A673 (cell line): ENCODE data around the gene LRRC43. TPM values are rescaled to one million over a fixed set of nuclear protein-coding genes. Genes with fewer than 3 reads are reported as not detected.
"Not testable (repeated sequence)": the region's sequence is repeated elsewhere in the genome, so short reads cannot be mapped to it uniquely, and the experiment has no call there.

Experiments used
- BruUV-seq: library from RNA; stranded (reverse); fragments of 400-500 nt; replicated peaks from 2 replicates; lab custom pipeline; 2021; lab: Mats Ljungman, UMichigan
- CTCF ChIA-PET: fragments of 300-600 bp; sonication (Branson Sonifier 250); formaldehyde crosslinking; loops from one replicate; lab custom pipeline; 2022; ENCODE audit warnings: antibody characterized with exemption; lab: Charles Lee
- POLR2A ChIA-PET: fragments of 300-600 bp; sonication (Branson Sonifier 250); formaldehyde crosslinking; loops from one replicate; lab custom pipeline; 2022; ENCODE audit warnings: antibody characterized with exemption; ENCODE audit not compliant: low non-redundant PET; lab: Charles Lee
- DNase-seq: peaks from one replicate; pipeline ENCODE4 v3.0.0-alpha.2; 2015; ENCODE audit warnings: low spot score
- H3K27ac ChIP-seq: fragments of 200-600 bp; sonication (generic); 2 replicates; pipeline ENCODE4 v1.5.1; 2016; ENCODE audit warnings: mixed run types, low read depth, mild to moderate bottlenecking, mixed read lengths, antibody characterized with exemption, low read length; ENCODE audit not compliant: poor library complexity, severe bottlenecking
- H3K27me3 ChIP-seq: fragments of 200-600 bp; sonication (generic); replicated peaks from 2 replicates; pipeline ENCODE4 v1.6.1; 2017; ENCODE audit warnings: mixed run types, low read depth, mild to moderate bottlenecking, mixed read lengths, antibody characterized with exemption, low read length; ENCODE audit not compliant: insufficient read depth, poor library complexity
- H3K36me3 ChIP-seq: fragments of 200-600 bp; sonication (generic); 2 replicates; pipeline ENCODE4 v1.6.1; 2016; ENCODE audit warnings: mixed run types, mild to moderate bottlenecking, mixed read lengths, antibody characterized with exemption, low read length; ENCODE audit not compliant: insufficient read depth, poor library complexity, severe bottlenecking
- H3K4me1 ChIP-seq: fragments of 200-600 bp; sonication (generic); 2 replicates; pipeline ENCODE4 v1.6.1; 2017; ENCODE audit warnings: mixed run types, mild to moderate bottlenecking, mixed read lengths, antibody characterized with exemption, low read length; ENCODE audit not compliant: insufficient read depth, poor library complexity, severe bottlenecking
- H3K4me3 ChIP-seq: fragments of 200-600 bp; sonication (generic); 2 replicates; pipeline ENCODE4 v1.5.1; 2016; ENCODE audit warnings: low read depth, mixed run types, mild to moderate bottlenecking, mixed read lengths, low read length; ENCODE audit not compliant: poor library complexity, severe bottlenecking
- H3K9me3 ChIP-seq: fragments of 200-600 bp; sonication (generic); 2 replicates; pipeline ENCODE4 v1.6.1; 2016; ENCODE audit warnings: mixed run types, low read depth, mild to moderate bottlenecking, mixed read lengths, antibody characterized with exemption, low read length; ENCODE audit not compliant: poor library complexity, severe bottlenecking
- CTCF ChIP-seq: fragments of 300-800, 200-600 bp; sonication (generic); conservative IDR thresholded peaks from 2 replicates; pipeline ENCODE4 v1.5.1; 2017; ENCODE audit warnings: low read depth, mild to moderate bottlenecking, antibody characterized with exemption, low read length, moderate library complexity, mixed read lengths
- EZH2 ChIP-seq: fragments of 200-600 bp; sonication (generic); IDR thresholded peaks from 2 replicates; pipeline ENCODE4 v1.6.1; 2017; ENCODE audit warnings: borderline replicate concordance, low read depth, mild to moderate bottlenecking, mixed read lengths, antibody characterized with exemption, low read length; ENCODE audit not compliant: poor library complexity, severe bottlenecking
- intact Hi-C: fragments of 100-400 bp; cut with micrococcal nuclease; formaldehyde crosslinking; loops from one replicate; pipeline ENCODE4 v1.10.0; 2022; ENCODE audit not compliant: unreplicated experiment
- total RNA-seq: library from RNA; stranded (reverse); gene quantifications from 2 replicates; pipeline ENCODE4 v1.2.3, GENCODE V29; 2021

LRRC43 gene
- total RNA-seq, 1 experiment from 2014 or later: not detected

GRCh38 chr12:122174155-122174845 lies 8.6 kb upstream of the LRRC43 start, which contains the start of gene IL31:
Gene IL31, minus strand, starts transcription at chr12:122174221. Its CDS starts 49 bp downstream, at chr12:122174172.
- BruUV-seq: no TSS peak
- POLR2A ChIA-PET: no interaction called here
- TF ChIP-seq EZH2 (no peak), CTCF (no peak)
- no peaks in the 10 kb centered on the region for H3K9me3 ChIP-seq
- intact Hi-C loops: no loop called here
- H3K27ac ChIP-seq: no peak within 1 kb of the TSS
- no peaks in the 10 kb centered on the region for H3K4me1 ChIP-seq
- no peaks in the 10 kb centered on the region for H3K27me3 ChIP-seq
- no peak within 1 kb of the TSS for H3K4me3 ChIP-seq
- DNase-seq: no peak
- H3K36me3 ChIP-seq: no peaks in the 10 kb centered on the region
- CTCF ChIA-PET: interaction anchor here (0.6 to 0.7 kb wide), 2 partner anchors 226 to 288 kb away, joined by 3 to 4 read pairs; no protein-coding TSS in a partner anchor

- H3K27me3 ChIP-seq, POLR2A ChIA-PET, H3K4me1 ChIP-seq, intact Hi-C loops, H3K4me3 ChIP-seq, H3K9me3 ChIP-seq, DNase-seq, H3K36me3 ChIP-seq, CTCF ChIA-PET, BruUV-seq, H3K27ac ChIP-seq: not testable (repeated sequence)
Measured at GRCh38 chr12:122176473-122176872, 6.5 kb upstream of the LRRC43 start.

- H3K4me3 ChIP-seq: peak overlapping the region; percentile 46
- POLR2A ChIA-PET: no interaction called here
- no TSS peak for BruUV-seq
- H3K36me3 ChIP-seq: no peaks in the 10 kb centered on the region
- no peaks in the 10 kb centered on the region for H3K4me1 ChIP-seq
- intact Hi-C loops: no loop called here
- CTCF ChIA-PET: no interaction called here
- no peak overlapping the region for H3K27ac ChIP-seq
- DNase-seq: no peak
- no peaks in the 10 kb centered on the region for H3K9me3 ChIP-seq
- TF ChIP-seq CTCF (no peak), EZH2 (no peak)
- H3K27me3 ChIP-seq: no peaks in the 10 kb centered on the region
Measured at GRCh38 chr12:122183588-122183940, 641 bp downstream of the LRRC43 start.

- intact Hi-C loops: no loop called here
- ChIA-PET POLR2A (no interaction called here), CTCF (no interaction called here)
- no peak for TF ChIP-seq CTCF
- no peak for TF ChIP-seq EZH2
- Histone ChIP-seq H3K4me1 (no peaks in the 10 kb centered on the region), H3K36me3 (no peaks in the 10 kb centered on the region), H3K4me3 (no peak overlapping the region), H3K27ac (no peak overlapping the region), H3K9me3 (no peaks in the 10 kb centered on the region), H3K27me3 (no peaks in the 10 kb centered on the region)
- no TSS peak for BruUV-seq
- no peak for DNase-seq
Measured at GRCh38 chr12:122184517-122184916, 1.6 kb downstream of the LRRC43 start.
